Measurements from ENCODE around the gene UXS1.
"Not testable (repeated sequence)": the region's sequence is repeated elsewhere in the genome, so short reads cannot be mapped to it uniquely, and the experiment has no call there.

- not testable (repeated sequence) for TF ChIP-seq CTCF (conservative IDR thresholded peaks at IDR 0.05; ENCODE audit: low read length); EZH2phosphoT487 (IDR thresholded peaks at IDR 0.05; ENCODE audit: borderline replicate concordance, low read depth, low read length)
Measured at GRCh38 chr2:106235392-106235791, 41.3 kb upstream of the UXS1 start.
